Panc1 (cell line): ENCODE measurements around the gene KCNJ9. TPM values are rescaled to one million over a fixed set of nuclear protein-coding genes. Genes with fewer than 3 reads are reported as not detected.

Experiments used
- ATAC-seq: fragments of 200-7000 bp; cut with Tn5 transposase; 2 replicates; pipeline ENCODE4 v1.9.1; 2020; ENCODE audit warnings: mild to moderate bottlenecking, moderate library complexity
- BruUV-seq: library from RNA; stranded (reverse); fragments of 400-500 nt; replicated peaks from 2 replicates; lab custom pipeline; 2021; lab: Mats Ljungman, UMichigan
- CTCF ChIA-PET: fragments of 300-600 bp; sonication (Branson Sonifier 250); formaldehyde crosslinking; loops from one replicate; lab custom pipeline; 2022; ENCODE audit warnings: antibody characterized with exemption; lab: Charles Lee
- POLR2A ChIA-PET: fragments of 300-600 bp; sonication (Branson Sonifier 250); formaldehyde crosslinking; loops from one replicate; lab custom pipeline; 2022; ENCODE audit warnings: antibody characterized with exemption; lab: Charles Lee
- DNase-seq: peaks from one replicate; pipeline ENCODE4 v3.0.0-alpha.2; 2010; ENCODE audit warnings: low read depth, low spot score
- H3K27ac ChIP-seq: 2 replicates; pipeline ENCODE4 v1.5.1; 2011; ENCODE audit warnings: mild to moderate bottlenecking, low read length, inconsistent platforms
- H3K27me3 ChIP-seq: fragments of 200-500 bp; sonication (Bioruptor generic); 2 replicates; pipeline ENCODE4 v1.6.0; 2014; ENCODE audit warnings: low read length, inconsistent platforms; ENCODE audit not compliant: control insufficient read depth, insufficient read depth
- H3K36me3 ChIP-seq: fragments of 200-500 bp; sonication (Bioruptor generic); 2 replicates; pipeline ENCODE4 v1.5.1; 2014; ENCODE audit warnings: inconsistent platforms, mild to moderate bottlenecking, low read length, moderate library complexity; ENCODE audit not compliant: control insufficient read depth, insufficient read depth
- H3K4me1 ChIP-seq: 2 replicates; pipeline ENCODE4 v1.5.1; 2011; ENCODE audit warnings: inconsistent platforms, mild to moderate bottlenecking, low read length, moderate library complexity; ENCODE audit not compliant: control insufficient read depth, insufficient read depth
- H3K4me3 ChIP-seq, 2 experiments: 2 replicates each; pipeline ENCODE4 v1.5.1; 2011 to 2012; ENCODE audit warnings: low read depth in 2 of 2, low read length in 2 of 2, mild to moderate bottlenecking in 2 of 2, inconsistent platforms in 1 of 2, moderate library complexity in 1 of 2
- H3K9me3 ChIP-seq: fragments of 200-500 bp; sonication (Bioruptor generic); 2 replicates; pipeline ENCODE4 v1.5.1; 2014; ENCODE audit warnings: low read depth, mild to moderate bottlenecking, inconsistent platforms, low read length, moderate library complexity; ENCODE audit not compliant: control insufficient read depth, insufficient read depth
- CTCF ChIP-seq: fragments of 450-650 bp; IDR thresholded peaks from 2 replicates; pipeline ENCODE4 v1.5.1; 2017; ENCODE audit warnings: mild to moderate bottlenecking
- POLR2AphosphoS5 ChIP-seq: IDR thresholded peaks from 2 replicates; pipeline ENCODE4 v1.6.1; 2012; ENCODE audit warnings: mild to moderate bottlenecking, low read depth, low read length, moderate library complexity
- REST ChIP-seq, 2 experiments: IDR thresholded peaks; 2 replicates each; pipeline ENCODE4 v1.6.1; 2011 to 2012; ENCODE audit warnings: low read depth in 2 of 2, control low read depth in 1 of 2, low read length in 1 of 2, mild to moderate bottlenecking in 1 of 2, moderate library complexity in 1 of 2; ENCODE audit not compliant: insufficient read depth in 1 of 2
- SIN3A ChIP-seq: IDR thresholded peaks from 2 replicates; pipeline ENCODE4 v1.6.1; 2012; ENCODE audit warnings: low read depth, mild to moderate bottlenecking, low read length, moderate library complexity, borderline replicate concordance; ENCODE audit not compliant: insufficient read depth
- TCF7L2 ChIP-seq: IDR thresholded peaks from 2 replicates; pipeline ENCODE4 v1.6.1; 2011; ENCODE audit warnings: mild to moderate bottlenecking, low read depth, low read length, inconsistent platforms
- in situ Hi-C: cut with HindIII; loops from 2 replicates; pipeline ENCODE4 v1.10.0; 2016; ENCODE audit warnings: low sequenced_read_pairs, low pct_unique_long_range_greater_than_20kb
- intact Hi-C: fragments of 100-400 bp; cut with micrococcal nuclease; formaldehyde crosslinking; loops from one replicate; pipeline ENCODE4 v1.10.0; 2022; ENCODE audit not compliant: unreplicated experiment
- total RNA-seq: library from RNA; stranded (reverse); gene quantifications from one replicate; pipeline ENCODE4 v1.2.1, GENCODE V29; 2021; ENCODE audit not compliant: unreplicated experiment

The KCNJ9 gene
- total RNA-seq, 1 experiment from 2014 or later, result not detected

GRCh38 chr1:160129046-160129445 lies 47.7 kb downstream of the KCNJ9 start:
- TF ChIP-seq REST (IDR thresholded peaks at IDR 0.05; ENCODE audit: insufficient read depth in 1 of 2, low read depth in 2 of 2, low read length in 1 of 2) (no peak), POLR2AphosphoS5 (no peak), SIN3A (no peak), CTCF (no peak), TCF7L2 (no peak)
- ChIA-PET CTCF (no interaction called here), POLR2A (no interaction called here)
- no peaks in the 10 kb centered on the region for H3K27me3 ChIP-seq
- intact Hi-C loops, result no loop called here
- no peaks in the 10 kb centered on the region for H3K4me1 ChIP-seq
- no peak for DNase-seq
- no peaks in the 10 kb centered on the region for H3K9me3 ChIP-seq
- BruUV-seq, result no TSS peak
- no peak overlapping the region for H3K4me3 ChIP-seq
- H3K36me3 ChIP-seq, result no peaks in the 10 kb centered on the region
- ATAC-seq, result no peak
- in situ Hi-C loops, result no loop called here
- no peak overlapping the region for H3K27ac ChIP-seq

- in situ Hi-C loops (no loop called here), intact Hi-C loops (no loop called here)
- no peak for ATAC-seq
- Histone ChIP-seq H3K27me3 (no peaks in the 10 kb centered on the region), H3K4me1 (no peaks in the 10 kb centered on the region), H3K27ac (no peak overlapping the region), H3K4me3 (no peak overlapping the region), H3K36me3 (no peaks in the 10 kb centered on the region), H3K9me3 (no peaks in the 10 kb centered on the region)
- POLR2A ChIA-PET, result no interaction called here
- CTCF ChIA-PET, result no interaction called here
- BruUV-seq, result no TSS peak
- no peak for DNase-seq
- TF ChIP-seq TCF7L2 (no peak), REST (IDR thresholded peaks at IDR 0.05; ENCODE audit: insufficient read depth in 1 of 2, low read depth in 2 of 2, low read length in 1 of 2) (no peak), CTCF (no peak)
Observed at GRCh38 chr1:160129558-160129957, 48.2 kb downstream of the KCNJ9 start.
